H7 (cell line): ENCODE data around the gene FAM229A. TPM values are rescaled to one million over a fixed set of nuclear protein-coding genes. Genes with fewer than 3 reads are reported as not detected.
A peak's percentile ranks its signal among the peaks of the same experiment; 100 is the strongest.

Experiments used
- DNase-seq: peaks from one replicate; pipeline ENCODE4 v3.0.0; 2012
- H3K27me3 ChIP-seq: 2 replicates; pipeline ENCODE4 v1.6.0; 2011; ENCODE audit warnings: mild to moderate bottlenecking, low read length; ENCODE audit not compliant: control insufficient read depth, insufficient read depth
- H3K36me3 ChIP-seq: replicated peaks from 2 replicates; pipeline ENCODE4 v1.5.1; 2011; ENCODE audit warnings: low read length; ENCODE audit not compliant: control insufficient read depth, insufficient read depth
- H3K4me3 ChIP-seq: 2 replicates; pipeline ENCODE4 v1.5.1; 2011; ENCODE audit warnings: low read depth, mild to moderate bottlenecking, control low read depth, low read length, moderate library complexity; ENCODE audit not compliant: insufficient read depth
- total RNA-seq: library from RNA; depleted of rRNA; stranded (reverse); fragments of >200 nt; shearing (Covaris generic); gene quantifications from 2 replicates; pipeline ENCODE4 v1.2.3, GENCODE V29; 2014

Gene FAM229A
- total RNA-seq, 1 experiment from 2014 or later: 4.0 TPM

DNA sequence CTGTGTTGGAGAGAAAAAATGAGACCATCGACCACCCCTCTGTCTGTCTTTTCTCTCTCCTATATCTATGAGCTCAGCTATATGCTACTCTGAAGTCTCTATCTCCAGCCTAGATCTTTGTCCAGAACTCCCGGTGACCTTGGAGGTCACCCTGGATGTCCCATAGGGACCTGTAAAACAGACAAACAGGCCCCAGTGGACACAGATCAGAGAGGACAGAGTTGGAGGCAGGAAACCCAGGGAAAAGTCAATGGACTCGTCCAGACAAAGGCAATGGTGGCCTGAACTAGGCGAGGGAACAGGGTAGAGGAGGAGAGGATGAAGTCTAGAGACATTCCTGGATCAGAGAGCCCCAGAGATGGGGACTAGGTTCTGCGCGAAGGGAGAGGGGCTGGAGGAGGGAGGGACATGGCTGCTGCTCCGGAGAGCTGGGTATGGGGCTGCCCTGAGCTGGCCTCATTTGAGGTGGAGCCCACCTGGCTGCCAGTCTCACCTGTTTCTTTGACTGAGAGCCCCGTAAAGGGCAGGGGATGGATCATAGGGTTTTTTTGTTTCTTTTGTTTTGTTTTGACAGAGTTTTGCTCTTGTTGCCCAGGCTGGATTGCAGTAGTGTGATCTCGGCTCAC, 15.6 kb downstream of the FAM229A start:
- H3K4me3 ChIP-seq: no peak overlapping the region
- no peak for DNase-seq
- peaks cover 11% of the 10 kb centered on the region for H3K27me3 ChIP-seq
- no peaks in the 10 kb centered on the region for H3K36me3 ChIP-seq

DNA sequence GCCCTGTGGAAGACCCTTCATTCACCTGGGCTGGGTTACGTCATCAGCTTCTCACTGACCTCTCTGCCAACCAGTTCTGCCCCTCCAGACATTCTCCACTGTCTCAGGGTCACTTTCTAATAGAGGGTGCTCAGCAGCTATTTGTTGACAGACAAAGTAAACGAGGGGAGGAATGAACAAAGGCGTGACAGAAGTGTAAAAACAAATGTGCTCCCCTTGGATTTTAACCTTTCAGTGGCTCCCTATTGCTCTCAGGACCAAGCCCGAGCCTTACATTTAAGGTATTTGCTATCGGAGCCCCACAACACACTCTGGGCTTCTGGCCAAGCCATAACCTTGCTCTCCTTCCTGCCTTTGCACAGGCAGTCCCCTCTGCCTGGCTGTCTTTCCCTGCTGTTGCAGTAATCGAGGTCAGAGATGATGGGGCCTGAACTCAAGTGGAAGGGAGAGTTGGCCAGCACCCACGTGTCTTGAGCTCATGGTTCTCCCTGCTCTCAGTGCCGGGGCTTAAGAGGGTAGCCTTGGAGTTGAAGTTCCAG, 16.9 kb downstream of the FAM229A start:
- Histone ChIP-seq H3K36me3 (no peaks in the 10 kb centered on the region), H3K4me3 (no peak overlapping the region), H3K27me3 (peaks cover 6% of the 10 kb centered on the region; the same call in 1 of the 2 replicates)
- no peak for DNase-seq

DNA sequence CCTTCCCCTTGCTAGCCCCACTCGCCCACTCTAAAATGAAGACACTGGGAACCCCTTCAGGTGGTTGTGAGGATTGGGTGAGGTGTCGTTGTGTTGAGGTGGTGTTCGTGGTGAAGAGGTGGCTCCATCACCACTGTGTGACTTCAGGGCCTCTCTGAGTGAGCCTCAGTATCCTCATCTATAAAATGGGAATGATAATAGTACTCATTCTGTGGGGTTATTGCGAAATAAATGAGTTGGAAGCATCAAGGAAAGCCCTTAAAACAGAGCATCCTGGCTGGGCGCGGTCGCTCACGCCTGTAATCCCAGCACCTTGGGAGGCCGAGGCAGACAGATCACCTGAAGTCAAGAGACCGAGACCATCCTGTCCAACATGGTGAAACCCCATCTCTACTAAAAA, 19.6 kb downstream of the FAM229A start:
- Histone ChIP-seq H3K4me3 (no peak overlapping the region), H3K27me3 (peaks cover 2% of the 10 kb centered on the region; the same call in 1 of the 2 replicates), H3K36me3 (no peaks in the 10 kb centered on the region)
- DNase-seq: no peak

DNA sequence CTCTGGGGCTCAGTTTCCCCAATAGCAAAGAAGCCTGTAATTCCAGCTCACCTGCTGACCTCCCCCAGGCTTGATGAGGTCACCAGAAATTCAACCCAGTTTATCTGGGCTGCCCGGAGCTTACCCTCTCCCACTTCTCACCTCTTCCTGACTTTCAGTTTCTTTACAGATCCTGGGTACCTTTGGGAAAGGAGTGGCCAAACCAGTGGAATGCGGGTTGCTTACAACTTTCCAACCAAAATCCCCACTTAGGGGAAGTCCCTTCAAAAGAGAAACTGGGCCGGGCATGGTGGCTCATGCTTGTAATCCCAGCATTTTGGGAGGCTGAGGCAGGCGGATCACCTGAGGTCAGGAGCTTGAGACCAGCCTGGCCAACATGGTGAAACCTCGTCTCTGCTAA, 20.3 kb downstream of the FAM229A start:
- DNase-seq: no peak

DNA sequence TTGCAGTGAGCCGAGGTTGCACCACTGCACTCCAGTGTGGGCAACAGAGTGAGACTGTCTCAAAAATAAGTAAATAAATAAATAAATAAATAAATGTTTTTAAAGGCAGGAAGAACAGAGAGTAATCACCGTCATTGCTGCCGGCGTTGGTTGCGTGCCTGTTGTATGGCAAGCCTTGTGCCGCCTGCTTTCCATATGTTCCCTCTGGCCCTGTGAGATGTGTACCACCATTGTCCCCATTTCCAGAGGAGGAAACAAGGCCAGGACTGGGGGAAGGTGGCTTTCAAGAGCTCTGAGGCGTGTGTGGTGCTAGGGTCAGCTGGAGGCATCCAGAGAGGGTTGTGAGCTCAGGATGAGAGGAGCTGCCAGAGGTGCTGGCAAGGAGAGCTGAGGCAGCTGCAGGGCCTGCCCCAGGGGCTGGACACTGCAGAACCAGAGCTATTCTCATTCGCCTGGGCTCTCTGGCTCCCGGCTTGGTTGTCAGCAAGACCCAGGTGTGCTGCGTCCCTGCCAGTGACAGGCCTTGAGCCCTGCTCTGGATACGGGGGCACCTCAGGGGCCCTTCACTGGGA, 21.0 kb downstream of the FAM229A start:
- DNase-seq: no peak
- H3K36me3 ChIP-seq: no peaks in the 10 kb centered on the region
- H3K27me3 ChIP-seq: peaks cover 10% of the 10 kb centered on the region
- H3K4me3 ChIP-seq: no peak overlapping the region

More for the DNA sequence above, 20.3 kb downstream of the FAM229A start:
- Histone ChIP-seq H3K36me3 (no peaks in the 10 kb centered on the region), H3K27me3 (peaks cover 4% of the 10 kb centered on the region), H3K4me3 (no peak overlapping the region)

DNA sequence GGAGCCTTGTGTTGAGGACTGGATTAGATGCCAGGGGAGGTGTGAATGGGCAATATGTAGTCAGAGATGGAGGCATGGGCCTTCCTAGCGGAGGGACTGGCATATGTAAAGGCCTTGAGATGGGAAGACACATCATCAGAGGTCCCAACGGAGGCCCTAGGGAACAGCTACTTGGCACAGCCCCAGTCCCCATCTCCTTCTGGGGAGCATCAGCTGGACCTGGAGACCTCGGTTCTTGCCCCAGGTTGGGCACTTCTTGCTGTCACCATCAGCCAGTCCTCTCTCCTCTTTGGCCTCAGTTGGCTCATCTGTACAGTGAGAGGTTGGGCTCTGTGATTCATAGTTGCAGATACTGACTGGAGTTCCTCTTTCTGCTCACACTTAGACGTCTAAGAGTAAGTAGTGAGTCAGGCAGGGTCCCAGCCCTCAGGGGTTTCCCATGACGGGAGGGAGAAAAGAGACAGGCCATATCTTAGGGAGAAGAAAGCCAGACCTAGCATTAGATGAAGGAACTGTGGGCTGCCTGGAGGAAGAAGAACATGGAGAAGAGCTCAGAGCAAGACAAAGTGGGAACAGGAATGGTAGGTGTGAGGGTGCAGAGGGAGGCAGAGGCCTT, 22.8 kb downstream of the FAM229A start:
- Histone ChIP-seq H3K36me3 (peaks cover 1% of the 10 kb centered on the region), H3K27me3 (peaks cover 8% of the 10 kb centered on the region), H3K4me3 (no peak overlapping the region)
- DNase-seq: no peak

DNA sequence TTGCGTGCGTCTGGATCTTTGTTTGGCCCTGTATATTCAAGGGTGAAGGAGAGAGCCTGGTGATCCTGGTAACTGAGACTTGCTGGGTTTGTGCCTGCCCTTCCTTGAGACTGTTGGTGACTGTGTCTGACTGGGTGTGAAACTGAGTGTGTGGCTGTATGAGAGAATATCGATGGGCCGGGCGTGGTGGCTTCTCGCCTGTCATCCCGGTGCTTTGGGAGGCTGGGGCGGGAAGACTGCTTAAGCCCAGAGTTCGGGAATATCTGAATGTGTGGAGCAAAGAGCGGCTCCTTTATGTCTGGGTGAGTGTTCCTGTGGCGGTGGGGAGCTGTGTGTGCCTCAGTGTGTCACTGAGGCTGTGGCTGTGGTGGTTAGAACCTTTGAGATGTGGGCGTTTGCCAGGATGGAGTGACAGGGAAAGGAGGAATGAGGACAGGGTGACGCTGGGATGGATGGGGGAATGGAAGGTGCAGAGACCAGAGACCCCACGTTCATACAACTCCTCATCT, 23.6 kb downstream of the FAM229A start:
- H3K4me3 ChIP-seq: no peak overlapping the region
- DNase-seq: no peak
- H3K27me3 ChIP-seq: peaks cover 8% of the 10 kb centered on the region

DNA sequence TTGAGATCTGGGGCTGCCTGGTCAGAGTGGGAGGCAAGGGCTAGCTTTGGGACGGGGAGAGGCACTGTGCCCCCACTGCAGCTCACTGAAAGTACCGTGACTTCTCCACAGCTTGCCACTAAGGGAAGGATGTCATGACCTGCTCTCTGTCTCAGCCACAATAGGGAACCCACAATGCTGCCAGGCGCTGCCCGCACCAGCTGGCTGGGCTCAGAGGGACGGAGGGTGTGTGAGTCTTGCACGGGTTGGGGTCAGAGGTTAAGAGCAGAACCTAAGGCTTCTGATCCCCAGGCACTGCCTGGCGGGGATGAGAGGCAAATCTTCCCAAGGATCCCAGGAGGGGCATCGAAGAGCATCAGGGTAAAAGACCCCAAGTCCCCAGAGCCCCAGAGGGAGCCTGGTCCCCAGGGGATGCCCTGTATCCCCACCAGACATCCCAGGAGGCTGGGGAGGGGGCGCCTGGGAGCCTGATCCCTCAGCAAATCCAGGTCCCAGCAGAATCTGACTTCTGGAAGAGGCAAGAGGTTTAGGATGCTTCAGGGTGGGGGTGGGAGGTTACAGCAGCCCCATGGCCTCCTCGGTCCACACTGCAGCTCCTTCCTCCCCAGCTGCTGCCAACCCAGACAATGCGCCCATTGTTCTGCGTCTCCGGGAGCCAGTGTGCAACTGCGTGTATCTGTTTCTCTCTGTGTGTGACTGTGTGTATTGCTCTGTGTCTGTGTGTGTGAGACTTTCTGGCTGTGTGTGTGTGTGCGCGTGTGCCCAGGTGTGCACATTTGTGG, 24.2 kb downstream of the FAM229A start:
- peak; percentile 50 for DNase-seq
- Histone ChIP-seq H3K36me3 (peaks cover 12% of the 10 kb centered on the region), H3K4me3 (no peak overlapping the region), H3K27me3 (peaks cover 8% of the 10 kb centered on the region)

More for the DNA sequence above, 23.6 kb downstream of the FAM229A start:
- peaks cover 7% of the 10 kb centered on the region for H3K36me3 ChIP-seq

DNA sequence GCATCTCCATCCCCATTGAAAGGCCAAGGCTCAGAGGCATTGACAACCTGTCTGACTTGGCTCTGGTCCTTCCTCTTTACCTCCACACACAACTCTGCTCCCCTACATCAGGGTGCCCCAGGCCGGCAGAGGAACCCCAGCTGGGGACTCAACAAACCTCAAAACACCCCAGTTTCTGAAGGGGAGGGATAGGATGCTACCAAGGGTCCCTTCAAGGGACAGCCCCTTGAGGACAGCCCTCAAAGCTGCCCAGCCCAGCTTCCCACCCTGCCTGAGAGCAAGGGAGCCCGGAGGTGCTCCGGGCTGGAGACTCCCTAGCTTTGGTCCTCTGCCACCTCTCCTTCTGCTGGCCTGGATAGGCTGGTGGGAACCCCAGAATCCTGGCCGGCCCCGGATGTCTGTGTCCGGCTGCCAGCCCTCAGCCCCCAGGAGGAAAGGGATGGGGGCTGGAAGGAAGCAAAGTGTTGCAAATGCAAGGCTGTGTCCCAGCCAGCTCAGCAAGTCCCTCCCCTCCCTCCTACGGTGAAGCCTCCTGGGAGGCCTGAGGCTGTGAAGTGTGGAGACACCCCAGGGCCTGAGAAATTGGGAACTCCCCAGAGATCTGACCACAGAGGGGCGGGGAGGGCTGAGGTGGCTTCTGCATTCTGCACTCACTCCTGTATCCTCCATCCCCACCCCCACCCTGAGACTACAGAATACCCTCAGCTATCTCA, 25.2 kb downstream of the FAM229A start:
- DNase-seq: peak; percentile 52
- H3K36me3 ChIP-seq: peaks cover 20% of the 10 kb centered on the region
- peaks cover 8% of the 10 kb centered on the region for H3K27me3 ChIP-seq
- H3K4me3 ChIP-seq: no peak overlapping the region; the same call in 1 of the 2 replicates

DNA sequence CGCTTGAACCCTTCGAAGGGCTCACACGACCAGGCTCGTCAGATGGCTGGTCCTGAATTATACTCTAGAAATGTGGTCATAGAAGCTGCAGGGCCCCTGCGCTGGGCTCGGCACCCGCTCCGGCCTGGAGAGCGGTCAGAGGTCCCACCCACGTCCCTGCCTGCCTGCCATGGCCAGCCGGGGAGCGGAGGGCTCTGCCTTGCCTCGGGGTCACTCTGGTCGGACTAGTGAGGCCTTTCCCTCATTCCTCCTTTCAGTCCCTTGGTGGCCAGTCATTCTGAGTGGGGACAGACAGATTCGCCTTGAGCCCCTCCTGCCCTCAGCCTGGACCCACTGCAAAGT, 25.7 kb downstream of the FAM229A start:
- no peak for DNase-seq
- Histone ChIP-seq H3K27me3 (peaks cover 8% of the 10 kb centered on the region), H3K4me3 (peak overlapping the region; percentile 94), H3K36me3 (peaks cover 23% of the 10 kb centered on the region)

DNA sequence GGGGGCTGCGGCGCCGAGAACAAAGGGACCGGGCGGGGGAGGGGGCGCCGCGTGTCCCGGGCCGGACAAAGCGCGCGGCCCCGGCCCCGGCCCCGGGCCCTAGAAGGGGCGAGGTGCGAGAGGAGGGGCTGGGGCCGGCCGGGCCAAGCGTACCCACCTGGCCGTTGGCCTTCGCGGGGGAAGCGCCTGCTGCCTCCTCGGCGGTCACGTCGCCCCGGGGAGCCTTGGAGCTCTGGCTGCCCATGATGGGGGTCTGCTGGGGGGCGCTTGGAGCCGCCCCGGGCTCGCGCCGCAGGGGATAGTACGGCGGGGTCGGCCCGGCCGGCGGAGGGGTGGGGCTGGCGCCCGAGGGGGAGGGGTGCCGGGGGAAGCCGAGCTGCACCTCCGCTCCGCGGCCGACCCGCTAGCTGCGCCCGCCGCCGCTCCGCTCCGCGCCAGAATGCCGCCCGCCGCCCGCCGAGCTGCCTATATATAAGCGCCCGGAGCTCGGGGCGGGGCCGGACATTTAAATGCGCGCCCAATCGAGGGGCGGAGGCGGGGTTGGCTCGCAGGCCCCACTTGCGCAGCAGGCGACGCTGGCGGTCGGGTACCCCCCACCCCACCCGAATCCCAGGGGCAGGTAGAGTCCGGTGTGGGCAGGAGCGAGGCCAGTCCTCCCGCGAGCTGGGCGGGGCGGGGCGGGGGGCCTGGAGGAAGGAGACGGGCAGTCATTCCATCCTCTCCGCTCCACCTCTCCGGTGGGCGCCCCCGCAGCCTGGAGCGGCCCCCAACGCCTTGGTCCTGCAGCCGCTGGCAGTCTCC, 26.3 kb downstream of the FAM229A start, which contains the start of gene MARCKSL1:
TSS of gene MARCKSL1 (minus strand) at position 444 of the 801 bp plus-strand sequence. CDS start at position 244, 200 bp downstream.
- Histone ChIP-seq H3K27me3 (peaks cover 8% of the 10 kb centered on the region), H3K36me3 (peaks cover 27% of the 10 kb centered on the region), H3K4me3 (peak within 1 kb of the TSS; percentile 94)
- DNase-seq: peak; percentile 96

DNA sequence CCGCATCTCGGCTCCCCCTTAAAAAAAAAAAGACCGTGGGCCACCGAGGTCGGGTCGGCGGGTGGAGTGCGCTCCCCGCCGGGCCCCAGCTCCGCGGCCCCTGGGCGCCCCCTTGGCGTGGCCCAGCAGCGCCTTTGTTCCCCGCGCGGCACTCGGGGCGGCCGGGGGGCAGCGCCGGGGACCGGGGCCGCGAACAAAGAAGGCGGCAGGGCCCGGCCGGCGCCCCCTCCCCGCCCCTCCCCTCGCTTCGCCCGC, 26.8 kb downstream of the FAM229A start:
- peaks cover 28% of the 10 kb centered on the region for H3K36me3 ChIP-seq
- H3K4me3 ChIP-seq: peak overlapping the region; percentile 94
- peaks cover 8% of the 10 kb centered on the region for H3K27me3 ChIP-seq
- peak; percentile 86 for DNase-seq

DNA sequence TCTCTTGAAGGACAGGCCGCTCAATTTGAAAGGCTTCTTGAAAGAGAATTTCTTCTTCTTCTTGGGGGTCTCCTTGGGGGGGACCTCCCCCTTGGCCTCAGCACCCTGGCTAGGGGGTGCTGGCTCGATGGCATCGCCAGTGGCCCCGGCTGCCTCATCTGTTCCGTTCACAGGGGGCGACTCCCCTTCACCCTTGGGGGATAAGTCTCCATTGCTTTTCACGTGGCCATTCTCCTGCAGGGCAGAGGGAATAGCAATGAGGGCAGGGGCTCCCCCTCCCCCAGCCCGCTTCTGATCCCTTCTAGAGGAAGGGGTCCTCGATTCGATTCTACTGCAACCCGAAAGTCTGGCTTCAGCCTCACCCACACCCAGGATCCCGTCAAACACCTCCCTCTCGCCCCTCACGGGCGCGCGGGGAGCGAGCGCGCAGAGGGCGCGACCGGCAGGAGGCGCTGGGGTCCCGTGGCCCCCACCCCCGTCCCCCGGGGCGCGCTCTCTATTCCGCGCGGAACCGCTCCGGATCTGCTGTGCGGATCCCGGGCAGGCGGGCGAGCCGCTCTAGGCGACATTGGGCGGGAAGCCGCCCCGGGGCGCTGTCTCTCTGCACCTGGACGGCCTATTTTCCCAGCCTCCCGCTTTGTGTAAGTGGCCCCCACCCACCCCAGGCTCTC, 27.3 kb downstream of the FAM229A start:
- Histone ChIP-seq H3K36me3 (peaks cover 32% of the 10 kb centered on the region), H3K4me3 (peak overlapping the region; percentile 94), H3K27me3 (peaks cover 8% of the 10 kb centered on the region)
- DNase-seq: peak; percentile 87
